A673 (cell line): ENCODE measurements around the gene TIFAB. TPM values are rescaled to one million over a fixed set of nuclear protein-coding genes. Genes with fewer than 3 reads are reported as not detected.

Experiments
- BruUV-seq: library from RNA; stranded (reverse); fragments of 400-500 nt; replicated peaks from 2 replicates; lab custom pipeline; 2021; lab: Mats Ljungman, UMichigan
- CTCF ChIA-PET: fragments of 300-600 bp; sonication (Branson Sonifier 250); formaldehyde crosslinking; loops from one replicate; lab custom pipeline; 2022; ENCODE audit warnings: antibody characterized with exemption; lab: Charles Lee
- POLR2A ChIA-PET: fragments of 300-600 bp; sonication (Branson Sonifier 250); formaldehyde crosslinking; loops from one replicate; lab custom pipeline; 2022; ENCODE audit warnings: antibody characterized with exemption; ENCODE audit not compliant: low non-redundant PET; lab: Charles Lee
- DNase-seq: peaks from one replicate; pipeline ENCODE4 v3.0.0-alpha.2; 2015; ENCODE audit warnings: low spot score
- H3K27ac ChIP-seq: fragments of 200-600 bp; sonication (generic); 2 replicates; pipeline ENCODE4 v1.5.1; 2016; ENCODE audit warnings: mixed run types, low read depth, mild to moderate bottlenecking, mixed read lengths, antibody characterized with exemption, low read length; ENCODE audit not compliant: poor library complexity, severe bottlenecking
- H3K27me3 ChIP-seq: fragments of 200-600 bp; sonication (generic); replicated peaks from 2 replicates; pipeline ENCODE4 v1.6.1; 2017; ENCODE audit warnings: mixed run types, low read depth, mild to moderate bottlenecking, mixed read lengths, antibody characterized with exemption, low read length; ENCODE audit not compliant: insufficient read depth, poor library complexity
- H3K36me3 ChIP-seq: fragments of 200-600 bp; sonication (generic); 2 replicates; pipeline ENCODE4 v1.6.1; 2016; ENCODE audit warnings: mixed run types, mild to moderate bottlenecking, mixed read lengths, antibody characterized with exemption, low read length; ENCODE audit not compliant: insufficient read depth, poor library complexity, severe bottlenecking
- H3K4me1 ChIP-seq: fragments of 200-600 bp; sonication (generic); 2 replicates; pipeline ENCODE4 v1.6.1; 2017; ENCODE audit warnings: mixed run types, mild to moderate bottlenecking, mixed read lengths, antibody characterized with exemption, low read length; ENCODE audit not compliant: insufficient read depth, poor library complexity, severe bottlenecking
- H3K4me3 ChIP-seq: fragments of 200-600 bp; sonication (generic); 2 replicates; pipeline ENCODE4 v1.5.1; 2016; ENCODE audit warnings: low read depth, mixed run types, mild to moderate bottlenecking, mixed read lengths, low read length; ENCODE audit not compliant: poor library complexity, severe bottlenecking
- H3K9me3 ChIP-seq: fragments of 200-600 bp; sonication (generic); 2 replicates; pipeline ENCODE4 v1.6.1; 2016; ENCODE audit warnings: mixed run types, low read depth, mild to moderate bottlenecking, mixed read lengths, antibody characterized with exemption, low read length; ENCODE audit not compliant: poor library complexity, severe bottlenecking
- CTCF ChIP-seq: fragments of 300-800, 200-600 bp; sonication (generic); conservative IDR thresholded peaks from 2 replicates; pipeline ENCODE4 v1.5.1; 2017; ENCODE audit warnings: low read depth, mild to moderate bottlenecking, antibody characterized with exemption, low read length, moderate library complexity, mixed read lengths
- EZH2 ChIP-seq: fragments of 200-600 bp; sonication (generic); IDR thresholded peaks from 2 replicates; pipeline ENCODE4 v1.6.1; 2017; ENCODE audit warnings: borderline replicate concordance, low read depth, mild to moderate bottlenecking, mixed read lengths, antibody characterized with exemption, low read length; ENCODE audit not compliant: poor library complexity, severe bottlenecking
- intact Hi-C: fragments of 100-400 bp; cut with micrococcal nuclease; formaldehyde crosslinking; loops from one replicate; pipeline ENCODE4 v1.10.0; 2022; ENCODE audit not compliant: unreplicated experiment
- total RNA-seq: library from RNA; stranded (reverse); gene quantifications from 2 replicates; pipeline ENCODE4 v1.2.3, GENCODE V29; 2021

Gene TIFAB
- total RNA-seq, 1 experiment from 2014 or later: not detected

- Histone ChIP-seq H3K9me3 (no peaks in the 10 kb centered on the region), H3K4me3 (no peak overlapping the region), H3K27me3 (peaks cover 5% of the 10 kb centered on the region), H3K36me3 (no peaks in the 10 kb centered on the region), H3K27ac (no peak overlapping the region), H3K4me1 (no peaks in the 10 kb centered on the region)
- CTCF ChIA-PET: interaction anchor here (0.5 kb wide), 1 partner anchor 836 kb away, joined by 3 read pairs; no protein-coding TSS in a partner anchor
- TF ChIP-seq EZH2: no peak
- TF ChIP-seq CTCF: no peak
- intact Hi-C loops: no loop called here
- no peak for DNase-seq
- BruUV-seq: no TSS peak
- POLR2A ChIA-PET: no interaction called here
Measured at GRCh38 chr5:135438636-135439221, 13.4 kb downstream of the TIFAB start.

- no TSS peak for BruUV-seq
- Histone ChIP-seq H3K9me3 (no peaks in the 10 kb centered on the region), H3K4me1 (no peaks in the 10 kb centered on the region), H3K27me3 (peaks cover 5% of the 10 kb centered on the region), H3K36me3 (no peaks in the 10 kb centered on the region), H3K27ac (no peak overlapping the region), H3K4me3 (no peak overlapping the region)
- no peak for DNase-seq
- no peak for TF ChIP-seq EZH2
- no peak for TF ChIP-seq CTCF
- intact Hi-C loops: no loop called here
- CTCF ChIA-PET: no interaction called here
- POLR2A ChIA-PET: no interaction called here
Measured at GRCh38 chr5:135437796-135438560, 14.2 kb downstream of the TIFAB start.

GRCh38 chr5:135437422-135437795, 14.7 kb downstream of the TIFAB start:
- ChIA-PET POLR2A (no interaction called here), CTCF (no interaction called here)
- TF ChIP-seq EZH2: no peak
- TF ChIP-seq CTCF: no peak
- no peaks in the 10 kb centered on the region for H3K9me3 ChIP-seq
- H3K27ac ChIP-seq: no peak overlapping the region
- intact Hi-C loops: no loop called here
- no peak overlapping the region for H3K4me3 ChIP-seq
- H3K36me3 ChIP-seq: no peaks in the 10 kb centered on the region
- DNase-seq: no peak
- no peaks in the 10 kb centered on the region for H3K4me1 ChIP-seq
- peaks cover 5% of the 10 kb centered on the region for H3K27me3 ChIP-seq
- BruUV-seq: no TSS peak
